ENCODE measurements around the gene MEIKIN.

MEIKIN gene

GRCh38 chr5:131766689-131767088 lies 178.8 kb downstream of the MEIKIN start:
- DNase-seq = no peak

GRCh38 chr5:131765261-131765660 lies 180.2 kb downstream of the MEIKIN start:
- no peak for DNase-seq

DNA sequence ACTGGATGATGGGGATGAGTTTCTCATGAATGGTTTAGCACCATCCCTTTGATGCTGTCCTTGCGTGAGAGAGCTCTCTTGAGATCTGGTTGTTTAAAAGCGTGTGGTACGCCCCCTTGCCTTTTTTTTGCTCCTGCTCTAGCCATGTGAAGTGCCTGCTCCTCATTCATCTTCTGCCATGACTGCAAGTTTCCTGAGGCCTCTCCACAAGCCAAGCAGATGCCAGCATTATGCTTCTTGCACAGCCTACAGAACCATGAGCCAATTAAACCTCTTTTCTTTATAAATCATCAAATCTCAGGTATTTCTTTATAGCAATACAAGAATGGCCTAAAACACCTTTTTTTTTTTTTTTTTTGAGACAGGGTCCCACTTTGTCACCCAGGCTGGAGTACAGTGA lies 181.5 kb downstream of the MEIKIN start:
- DNase-seq = no peak

DNA sequence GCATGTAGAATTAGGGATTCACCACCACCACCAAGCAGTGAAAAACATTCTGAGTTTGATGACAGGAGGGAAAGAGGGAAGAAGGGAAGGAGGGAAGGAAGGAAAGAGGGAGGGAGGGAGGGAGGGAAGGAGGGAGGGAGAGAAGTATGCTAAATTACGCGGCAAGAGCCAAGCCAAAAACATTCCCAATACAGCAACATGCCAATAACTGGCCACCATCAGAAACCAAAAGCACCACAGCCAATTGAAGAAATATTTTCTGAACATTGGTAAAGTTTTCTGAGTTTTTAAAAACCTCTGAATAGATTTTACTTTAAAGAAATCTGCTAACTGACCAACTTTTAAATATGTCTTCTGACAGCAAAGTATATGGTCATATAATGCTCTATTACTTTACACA lies 184.7 kb downstream of the MEIKIN start:
- DNase-seq = no peak

GRCh38 chr5:131759704-131760103 lies 185.8 kb downstream of the MEIKIN start:
- DNase-seq = no peak

DNA sequence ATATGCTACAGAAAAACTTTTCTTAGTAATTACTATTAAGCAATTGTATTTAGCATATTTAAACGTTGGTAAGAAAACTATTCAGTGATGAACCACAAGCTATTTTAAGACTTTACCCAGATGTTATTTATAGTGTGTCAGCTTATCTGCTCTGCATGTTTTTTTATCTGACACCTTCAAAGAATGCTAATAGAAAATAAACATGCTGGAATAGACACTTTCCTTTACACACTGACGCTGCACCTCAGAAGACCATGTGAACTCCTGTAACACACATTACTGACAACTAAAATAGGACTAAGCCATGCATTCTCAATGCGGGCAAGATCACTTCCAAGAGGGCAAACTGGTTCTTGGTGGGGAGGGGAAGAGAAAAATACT lies 187.0 kb downstream of the MEIKIN start:
- no peak for DNase-seq

GRCh38 chr5:131757830-131758519 lies 187.5 kb downstream of the MEIKIN start:
- no peak for DNase-seq

All from NCI-H2171 (cell line).